HUES64 (cell line): ENCODE results near the gene PGBD4.
"Not testable (repeated sequence)": the region's sequence is repeated elsewhere in the genome, so short reads cannot be mapped to it uniquely, and the experiment has no call there.

Experiments used
- H3K27ac ChIP-seq: 2 replicates; pipeline ENCODE4 v1.7.0; 2013; ENCODE audit warnings: low read depth, low read length, inconsistent platforms
- H3K27me3 ChIP-seq: 2 replicates; pipeline ENCODE4 v1.6.1; 2013; ENCODE audit warnings: mild to moderate bottlenecking, low read length; ENCODE audit not compliant: insufficient read depth
- H3K36me3 ChIP-seq: 2 replicates; pipeline ENCODE4 v1.6.1; 2013; ENCODE audit warnings: mild to moderate bottlenecking, low read length; ENCODE audit not compliant: insufficient read depth
- H3K4me1 ChIP-seq: 2 replicates; pipeline ENCODE4 v1.6.1; 2013; ENCODE audit warnings: mild to moderate bottlenecking, low read length, moderate library complexity; ENCODE audit not compliant: insufficient read depth
- H3K4me3 ChIP-seq: 2 replicates; pipeline ENCODE4 v1.5.1; 2013; ENCODE audit warnings: mild to moderate bottlenecking, low read length, moderate library complexity
- H3K9ac ChIP-seq: 2 replicates; pipeline ENCODE4 v1.6.1; 2013; ENCODE audit warnings: mild to moderate bottlenecking, low read depth, low read length
- H3K9me3 ChIP-seq: 2 replicates; pipeline ENCODE4 v1.6.1; 2013; ENCODE audit warnings: low read depth, low read length; ENCODE audit not compliant: insufficient read depth
- WGBS: fragments of 150-250, 120-280 bp; methylation state at CpG from one replicate; pipeline ENCODE4 v1.1.7; 2013; ENCODE audit warnings: missing lambda C conversion rate; 5-methylcytosine and 5-hydroxymethylcytosine counted together

PGBD4 gene

GRCh38 chr15:34114739-34115138, 12.9 kb downstream of the PGBD4 start:
- no peaks in the 10 kb centered on the region for H3K27me3 ChIP-seq
- H3K9ac ChIP-seq = no peak overlapping the region
- H3K9me3 ChIP-seq = no peaks in the 10 kb centered on the region
- no peaks in the 10 kb centered on the region for H3K4me1 ChIP-seq
- H3K4me3 ChIP-seq = no peak overlapping the region
- H3K27ac ChIP-seq = no peak overlapping the region
- no peaks in the 10 kb centered on the region for H3K36me3 ChIP-seq
- WGBS = 90% methylated on average over 3 of the region's 3 CpGs

DNA sequence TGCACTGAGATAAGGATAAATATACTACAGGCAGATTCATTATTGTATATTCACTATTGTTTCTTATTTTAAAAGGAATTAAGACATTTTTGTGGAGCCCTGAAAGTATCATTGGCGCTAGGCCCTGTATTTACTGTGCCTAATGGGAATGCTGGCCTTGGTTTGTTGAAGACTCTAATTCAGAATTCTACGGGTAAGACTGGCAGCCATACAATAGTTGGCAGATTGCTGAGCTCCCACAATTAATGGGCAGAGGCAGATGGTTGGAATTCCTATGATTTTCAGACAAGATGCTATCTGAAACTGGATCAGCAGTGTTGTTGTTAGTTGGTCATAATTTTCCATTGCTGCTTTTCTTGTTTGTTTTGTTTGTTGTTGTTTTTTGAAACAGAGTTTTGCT, 14.7 kb downstream of the PGBD4 start:
- Histone ChIP-seq H3K4me1 (no peaks in the 10 kb centered on the region), H3K27ac (no peak overlapping the region)
- WGBS = 94% methylated on average over 2 of the region's 2 CpGs

DNA sequence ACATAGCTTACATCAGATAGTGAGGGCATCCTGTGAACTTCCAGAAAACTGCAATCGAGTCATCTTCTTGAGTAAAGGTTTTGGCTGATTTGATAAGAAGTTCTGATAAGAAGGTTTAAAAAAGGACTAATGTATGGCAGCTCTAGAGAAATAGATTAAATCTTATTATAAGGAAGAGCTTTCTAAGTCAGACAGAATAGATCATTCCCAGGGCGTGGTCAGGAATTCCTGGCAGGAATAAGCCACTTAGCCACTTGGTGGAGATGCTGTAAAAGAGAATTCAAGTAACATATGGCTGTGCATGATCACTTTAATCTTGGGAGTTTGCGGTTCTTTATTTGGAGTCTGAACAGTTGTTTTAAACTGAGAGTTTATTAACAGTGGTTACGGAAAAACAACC, 17.4 kb downstream of the PGBD4 start:
- no peak overlapping the region for H3K27ac ChIP-seq
- H3K9ac ChIP-seq = no peak overlapping the region
- H3K36me3 ChIP-seq = no peaks in the 10 kb centered on the region
- no peaks in the 10 kb centered on the region for H3K27me3 ChIP-seq
- 84% methylated on average over 3 of the region's 4 CpGs for WGBS
- no peaks in the 10 kb centered on the region for H3K4me1 ChIP-seq
- no peak overlapping the region for H3K4me3 ChIP-seq
- no peaks in the 10 kb centered on the region for H3K9me3 ChIP-seq

More for the DNA sequence above, 14.7 kb downstream of the PGBD4 start:
- H3K27me3 ChIP-seq = no peaks in the 10 kb centered on the region
- H3K9me3 ChIP-seq = no peaks in the 10 kb centered on the region
- no peak overlapping the region for H3K4me3 ChIP-seq
- no peak overlapping the region for H3K9ac ChIP-seq
- H3K36me3 ChIP-seq = no peaks in the 10 kb centered on the region

DNA sequence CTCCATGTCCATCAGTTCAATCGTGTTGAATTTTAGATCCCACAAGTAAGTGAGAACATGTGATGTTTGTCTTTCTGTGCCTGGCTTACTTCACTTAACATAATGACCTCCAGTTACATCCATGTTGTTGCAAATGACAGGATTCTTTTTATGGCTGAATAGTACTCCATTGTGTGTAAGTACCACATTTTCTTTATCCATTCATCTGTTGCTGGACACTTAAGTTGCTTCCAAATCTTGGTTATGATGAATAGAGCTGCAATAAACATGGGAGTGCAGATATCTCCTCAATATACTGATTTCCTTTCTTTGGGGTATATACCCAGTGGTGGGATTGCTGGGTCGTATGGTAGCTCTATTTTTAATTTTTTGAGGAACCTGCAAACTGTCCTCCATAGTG, 18.5 kb downstream of the PGBD4 start:
- H3K27me3 ChIP-seq, H3K9ac ChIP-seq, H3K4me1 ChIP-seq, H3K9me3 ChIP-seq, H3K4me3 ChIP-seq, H3K27ac ChIP-seq, H3K36me3 ChIP-seq: not testable (repeated sequence)
- WGBS = 58% methylated on average over 1 of the region's 2 CpGs

GRCh38 chr15:34121786-34122185, 19.9 kb downstream of the PGBD4 start:
- H3K36me3 ChIP-seq, H3K27me3 ChIP-seq, H3K9me3 ChIP-seq, H3K4me3 ChIP-seq, H3K9ac ChIP-seq, H3K4me1 ChIP-seq, H3K27ac ChIP-seq: not testable (repeated sequence)
- 87% methylated on average over 12 of the region's 12 CpGs for WGBS

GRCh38 chr15:34122771-34123183, 20.9 kb downstream of the PGBD4 start:
- no peaks in the 10 kb centered on the region for H3K27me3 ChIP-seq
- H3K27ac ChIP-seq = no peak overlapping the region
- H3K4me3 ChIP-seq = no peak overlapping the region
- H3K9ac ChIP-seq = no peak overlapping the region
- peaks cover 9% of the 10 kb centered on the region for H3K4me1 ChIP-seq
- 89% methylated on average over 6 of the region's 6 CpGs for WGBS
- H3K9me3 ChIP-seq = no peaks in the 10 kb centered on the region
- H3K36me3 ChIP-seq = no peaks in the 10 kb centered on the region

DNA sequence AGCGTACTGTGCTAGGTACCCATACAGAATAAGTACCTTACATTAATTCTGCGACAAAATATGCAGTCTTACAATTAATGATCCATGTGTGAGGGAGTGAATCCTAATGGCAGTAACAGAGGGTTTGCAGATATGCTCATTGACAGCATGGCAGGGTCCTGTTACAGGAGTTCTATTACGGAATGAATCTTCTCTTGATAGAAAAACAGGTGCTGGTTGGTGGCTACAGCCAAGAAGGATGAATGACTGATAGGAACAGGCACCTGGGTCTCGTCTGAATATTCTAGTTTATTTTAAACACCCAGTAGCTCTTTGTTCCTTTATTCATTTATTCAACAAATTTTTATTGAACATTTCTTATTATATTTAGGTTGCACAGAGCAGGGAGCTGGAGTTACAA, 22.8 kb downstream of the PGBD4 start:
- Histone ChIP-seq H3K9me3 (no peaks in the 10 kb centered on the region), H3K4me3 (no peak overlapping the region), H3K9ac (no peak overlapping the region), H3K27ac (no peak overlapping the region), H3K36me3 (no peaks in the 10 kb centered on the region), H3K27me3 (no peaks in the 10 kb centered on the region), H3K4me1 (peaks cover 12% of the 10 kb centered on the region)
- WGBS = 89% methylated on average over 3 of the region's 4 CpGs

DNA sequence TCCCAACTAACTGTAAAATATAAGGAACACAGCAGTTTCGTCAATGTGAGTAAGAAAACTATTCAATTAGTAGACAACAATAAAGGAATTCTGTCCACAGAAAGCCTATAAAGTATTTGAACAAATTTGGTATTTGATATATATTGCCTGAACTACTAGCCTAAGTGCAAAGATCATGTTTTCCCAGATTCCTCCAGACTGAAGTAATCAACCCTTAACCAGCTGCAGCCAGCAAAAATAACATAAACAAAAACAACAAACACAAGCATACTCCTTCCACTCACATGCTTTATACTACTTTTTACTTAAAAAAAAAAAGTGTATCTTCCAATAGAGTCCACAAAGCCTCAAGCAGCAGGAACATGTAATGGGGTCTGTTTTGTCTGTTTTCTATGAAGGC, 24.1 kb downstream of the PGBD4 start:
- Histone ChIP-seq H3K4me1 (peaks cover 15% of the 10 kb centered on the region), H3K9ac (no peak overlapping the region), H3K27ac (no peak overlapping the region), H3K9me3 (no peaks in the 10 kb centered on the region), H3K36me3 (no peaks in the 10 kb centered on the region), H3K27me3 (no peaks in the 10 kb centered on the region), H3K4me3 (no peak overlapping the region)
- no CpG with 5 or more reads among the region's 1 CpG for WGBS

DNA sequence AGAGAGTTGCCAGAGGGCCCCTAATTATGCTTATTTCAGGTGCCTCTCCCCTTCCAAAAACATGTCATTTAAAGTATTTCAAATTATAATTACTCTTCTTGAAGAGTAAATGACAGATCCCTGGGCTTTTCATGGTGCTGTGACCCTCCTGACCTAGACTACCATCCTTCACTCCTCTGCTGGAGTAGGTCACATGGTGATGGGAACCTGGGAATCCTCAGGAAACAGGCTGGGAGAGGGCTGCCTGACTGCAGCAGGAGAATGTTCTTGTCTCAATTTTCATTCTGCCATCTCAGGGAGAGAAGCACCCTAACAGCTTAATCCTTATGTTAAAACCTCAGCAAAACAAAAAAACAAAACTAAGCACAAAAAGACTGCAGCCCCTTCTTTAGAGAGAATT, 24.6 kb downstream of the PGBD4 start:
- Histone ChIP-seq H3K4me3 (no peak overlapping the region), H3K27me3 (no peaks in the 10 kb centered on the region), H3K27ac (no peak overlapping the region), H3K9ac (no peak overlapping the region), H3K9me3 (no peaks in the 10 kb centered on the region), H3K36me3 (no peaks in the 10 kb centered on the region), H3K4me1 (peaks cover 15% of the 10 kb centered on the region)

GRCh38 chr15:34128898-34129297, 27.0 kb downstream of the PGBD4 start:
- no peak overlapping the region for H3K4me3 ChIP-seq
- no peaks in the 10 kb centered on the region for H3K27me3 ChIP-seq
- H3K27ac ChIP-seq = no peak overlapping the region
- no peaks in the 10 kb centered on the region for H3K9me3 ChIP-seq
- 48% methylated on average over 2 of the region's 2 CpGs for WGBS
- H3K4me1 ChIP-seq = peaks cover 15% of the 10 kb centered on the region
- no peaks in the 10 kb centered on the region for H3K36me3 ChIP-seq
- H3K9ac ChIP-seq = no peak overlapping the region

DNA sequence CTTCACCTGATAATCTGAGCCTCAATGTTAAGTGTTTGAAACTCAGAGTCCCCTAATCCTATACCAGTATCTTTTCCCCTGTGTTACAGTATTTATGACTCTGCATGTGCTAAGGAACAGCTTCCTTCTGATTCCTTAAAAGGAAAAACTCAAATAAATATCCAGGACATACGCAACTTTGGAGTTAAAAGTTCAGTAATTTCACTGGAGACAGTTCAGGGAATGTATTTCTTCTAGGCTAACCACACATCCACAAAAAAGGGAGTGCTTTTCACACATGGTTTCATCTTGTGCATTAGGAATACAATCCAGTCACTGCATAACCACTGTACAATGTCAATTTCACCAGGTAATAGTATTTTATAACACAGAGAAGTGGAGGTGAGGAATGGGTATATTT, 31.0 kb downstream of the PGBD4 start:
- 94% methylated on average over 1 of the region's 1 CpG for WGBS

GRCh38 chr15:34133511-34133910, 31.6 kb downstream of the PGBD4 start:
- no peak overlapping the region for H3K27ac ChIP-seq
- H3K9me3 ChIP-seq = no peaks in the 10 kb centered on the region
- 0 out of 2 replicates have a peak, but pooled peaks cover 6% of the 10 kb centered on the region for H3K4me1 ChIP-seq
- no peaks in the 10 kb centered on the region for H3K27me3 ChIP-seq
- no peak overlapping the region for H3K4me3 ChIP-seq
- H3K36me3 ChIP-seq = no peaks in the 10 kb centered on the region; the same call in 1 of the 2 replicates
- no peak overlapping the region for H3K9ac ChIP-seq
- 100% methylated on average over 1 of the region's 1 CpG for WGBS

More for the DNA sequence above, 31.0 kb downstream of the PGBD4 start:
- no peak overlapping the region for H3K4me3 ChIP-seq
- H3K4me1 ChIP-seq = 0 out of 2 replicates have a peak, but pooled peaks cover 6% of the 10 kb centered on the region
- H3K9me3 ChIP-seq = no peaks in the 10 kb centered on the region
- no peak overlapping the region for H3K9ac ChIP-seq
- H3K27me3 ChIP-seq = no peaks in the 10 kb centered on the region
- H3K36me3 ChIP-seq = no peaks in the 10 kb centered on the region; the same call in 1 of the 2 replicates
- no peak overlapping the region for H3K27ac ChIP-seq
